Upper lobe of left lung (tissue), 4 donors: ENCODE measurements around the gene MAP3K9.

Source experiments
- POLR2A ChIP-seq, 4 donors: fragments of 450-650 bp; IDR thresholded peaks; one replicate each; pipeline ENCODE4 v1.5.1; 2016 to 2017; ENCODE audit warnings: antibody characterized with exemption in 4 of 4, mild to moderate bottlenecking in 2 of 4
- POLR2AphosphoS5 ChIP-seq, 2 donors: sonication (generic); formaldehyde crosslinking; IDR thresholded peaks; one replicate each; pipeline ENCODE4 v1.5.1; 2017; ENCODE audit warnings: antibody characterized with exemption in 2 of 2
- TF ChIP-seq, protein P1 (sequence below), 6 experiments: fragments of 450-650 bp in 4 of 6; fragments of 200-600 bp in 2 of 6; sonication (generic) in 2 of 6; IDR thresholded peaks; one replicate each; pipeline ENCODE4 v1.5.1; 2016 to 2019; ENCODE audit warnings: antibody characterized with exemption in 6 of 6

DNA sequence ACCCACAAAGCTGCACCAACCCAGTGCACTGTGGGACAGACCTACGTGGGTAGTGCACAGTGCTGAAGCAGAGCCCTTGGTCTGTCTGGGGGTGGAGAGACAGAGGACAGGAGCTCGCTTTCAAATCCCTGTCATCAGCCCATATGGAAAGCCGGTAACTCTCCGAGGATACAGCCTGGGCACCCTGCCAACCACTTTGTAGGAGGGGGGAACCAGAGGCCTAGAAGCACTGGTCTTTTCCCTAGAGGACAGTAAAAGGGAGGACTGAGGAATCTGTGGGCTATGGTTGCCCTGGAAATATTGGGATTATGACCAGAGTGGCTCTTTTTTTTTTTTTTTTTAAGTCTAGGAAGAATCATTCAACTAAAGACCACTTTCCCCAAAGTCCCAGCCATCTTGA is 74.3 kb downstream of the MAP3K9 start:
- TF ChIP-seq POLR2A (IDR thresholded peaks at IDR 0.05) (no peak), POLR2AphosphoS5 (IDR thresholded peaks at IDR 0.05) (no peak)
- TF ChIP-seq, protein P1, sequence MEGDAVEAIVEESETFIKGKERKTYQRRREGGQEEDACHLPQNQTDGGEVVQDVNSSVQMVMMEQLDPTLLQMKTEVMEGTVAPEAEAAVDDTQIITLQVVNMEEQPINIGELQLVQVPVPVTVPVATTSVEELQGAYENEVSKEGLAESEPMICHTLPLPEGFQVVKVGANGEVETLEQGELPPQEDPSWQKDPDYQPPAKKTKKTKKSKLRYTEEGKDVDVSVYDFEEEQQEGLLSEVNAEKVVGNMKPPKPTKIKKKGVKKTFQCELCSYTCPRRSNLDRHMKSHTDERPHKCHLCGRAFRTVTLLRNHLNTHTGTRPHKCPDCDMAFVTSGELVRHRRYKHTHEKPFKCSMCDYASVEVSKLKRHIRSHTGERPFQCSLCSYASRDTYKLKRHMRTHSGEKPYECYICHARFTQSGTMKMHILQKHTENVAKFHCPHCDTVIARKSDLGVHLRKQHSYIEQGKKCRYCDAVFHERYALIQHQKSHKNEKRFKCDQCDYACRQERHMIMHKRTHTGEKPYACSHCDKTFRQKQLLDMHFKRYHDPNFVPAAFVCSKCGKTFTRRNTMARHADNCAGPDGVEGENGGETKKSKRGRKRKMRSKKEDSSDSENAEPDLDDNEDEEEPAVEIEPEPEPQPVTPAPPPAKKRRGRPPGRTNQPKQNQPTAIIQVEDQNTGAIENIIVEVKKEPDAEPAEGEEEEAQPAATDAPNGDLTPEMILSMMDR (IDR thresholded peaks at IDR 0.05) = no peak
